Endothelial cell (in vitro differentiated cells): ENCODE measurements around the gene STAT3. TPM values are rescaled to one million over a fixed set of nuclear protein-coding genes. Genes with fewer than 3 reads are reported as not detected.

Experiments used
- DNase-seq: peaks from one replicate; pipeline ENCODE4 v3.0.0; 2021; ENCODE audit warnings: low spot score
- H3K27ac Mint-ChIP-seq: one replicate; pipeline ENCODE4 v1.8.0; 2021; ENCODE audit warnings: mixed read lengths, inconsistent platforms; ENCODE audit not compliant: unreplicated experiment
- H3K27me3 Mint-ChIP-seq: one replicate; pipeline ENCODE4 v1.8.0; 2021; ENCODE audit warnings: mild to moderate bottlenecking, moderate library complexity, mixed read lengths, inconsistent platforms; ENCODE audit not compliant: unreplicated experiment
- H3K36me3 Mint-ChIP-seq: one replicate; pipeline ENCODE4 v1.8.0; 2021; ENCODE audit warnings: mild to moderate bottlenecking, low read depth, mixed read lengths, inconsistent platforms; ENCODE audit not compliant: unreplicated experiment
- H3K4me1 Mint-ChIP-seq: one replicate; pipeline ENCODE4 v1.8.0; 2021; ENCODE audit warnings: mild to moderate bottlenecking, mixed read lengths, inconsistent platforms; ENCODE audit not compliant: unreplicated experiment
- H3K4me3 Mint-ChIP-seq: one replicate; pipeline ENCODE4 v1.8.0; 2021; ENCODE audit warnings: mild to moderate bottlenecking, mixed read lengths, inconsistent platforms; ENCODE audit not compliant: unreplicated experiment
- H3K9me3 Mint-ChIP-seq: one replicate; pipeline ENCODE4 v1.8.0; 2021; ENCODE audit warnings: mixed read lengths, inconsistent platforms; ENCODE audit not compliant: unreplicated experiment
- CTCF ChIP-seq: fragments of 200-600 bp; sonication (generic); IDR thresholded peaks from one replicate; pipeline ENCODE4 v1.5.0; 2021; ENCODE audit warnings: antibody characterized with exemption; ENCODE audit not compliant: unreplicated experiment
- total RNA-seq: library from RNA; stranded (reverse); fragmentation: NEBNext Ultra II Directional; extraction: Animal tissue kit (Norgen Biotek cat#: 25700); gene quantifications from one replicate; pipeline ENCODE4 v1.2.1, GENCODE V29; 2021; ENCODE audit not compliant: unreplicated experiment

STAT3 gene
- total RNA-seq, 1 donor from 2014 or later: 160 TPM

GRCh38 chr17:42285346-42286050 lies 102.7 kb downstream of the STAT3 start:
- no peak overlapping the region for H3K4me3 Mint-ChIP-seq
- no peaks in the 10 kb centered on the region for H3K9me3 Mint-ChIP-seq
- peak overlapping the region; percentile 36 for H3K27ac Mint-ChIP-seq
- peaks cover 37% of the 10 kb centered on the region for H3K4me1 Mint-ChIP-seq
- H3K36me3 Mint-ChIP-seq: peaks cover 5% of the 10 kb centered on the region
- H3K27me3 Mint-ChIP-seq: peaks cover 9% of the 10 kb centered on the region
- no peak for DNase-seq
- no peak for TF ChIP-seq CTCF

- Mint-ChIP-seq H3K36me3 (peaks cover 5% of the 10 kb centered on the region), H3K27me3 (peaks cover 6% of the 10 kb centered on the region), H3K4me3 (no peak overlapping the region), H3K9me3 (no peaks in the 10 kb centered on the region), H3K4me1 (peaks cover 31% of the 10 kb centered on the region), H3K27ac (no peak overlapping the region)
- TF ChIP-seq CTCF: no peak
- DNase-seq: no peak
Measured at GRCh38 chr17:42284566-42284965, 103.7 kb downstream of the STAT3 start.

- no peak for TF ChIP-seq CTCF
- Mint-ChIP-seq H3K27ac (no peak overlapping the region), H3K4me3 (no peak overlapping the region), H3K27me3 (peaks cover 6% of the 10 kb centered on the region), H3K4me1 (peaks cover 31% of the 10 kb centered on the region), H3K36me3 (peaks cover 5% of the 10 kb centered on the region), H3K9me3 (no peaks in the 10 kb centered on the region)
- DNase-seq: no peak
Measured at GRCh38 chr17:42284024-42284369, 104.2 kb downstream of the STAT3 start.

- no peak for TF ChIP-seq CTCF
- Mint-ChIP-seq H3K27ac (no peak overlapping the region), H3K9me3 (no peaks in the 10 kb centered on the region), H3K4me3 (no peak overlapping the region), H3K36me3 (peaks cover 5% of the 10 kb centered on the region), H3K27me3 (peaks cover 6% of the 10 kb centered on the region), H3K4me1 (peaks cover 31% of the 10 kb centered on the region)
- no peak for DNase-seq
Measured at GRCh38 chr17:42283241-42284023, 104.8 kb downstream of the STAT3 start.
